Fibroblast of peridontal ligament (primary cell): Measurements from ENCODE around the gene CRHR1.

Experiments
- DNase-seq: peaks from one replicate; pipeline ENCODE4 v3.0.0-alpha.2; 2010; ENCODE audit errors: extremely low read depth

The CRHR1 gene

GRCh38 chr17:45823598-45823997, 39.5 kb downstream of the CRHR1 start:
- DNase-seq, result no peak

GRCh38 chr17:45824475-45824874, 40.4 kb downstream of the CRHR1 start:
- DNase-seq, result no peak

- DNase-seq, result no peak
These were observed 40.9 kb downstream of the CRHR1 start for GRCh38 chr17:45824901-45825492.

- DNase-seq, result no peak
These were observed 41.7 kb downstream of the CRHR1 start for GRCh38 chr17:45825792-45826191.

- no peak for DNase-seq
These were observed 42.9 kb downstream of the CRHR1 start for GRCh38 chr17:45826919-45827588.

GRCh38 chr17:45828171-45828570, 44.1 kb downstream of the CRHR1 start:
- DNase-seq, result no peak

- DNase-seq, result no peak
These were observed 44.5 kb downstream of the CRHR1 start for GRCh38 chr17:45828582-45829133.

- no peak for DNase-seq
These were observed 49.8 kb downstream of the CRHR1 start for GRCh38 chr17:45833920-45834319.

- no peak for DNase-seq
These were observed 50.6 kb downstream of the CRHR1 start for GRCh38 chr17:45834471-45835396.

GRCh38 chr17:45835481-45835880, 51.4 kb downstream of the CRHR1 start:
- no peak for DNase-seq

- DNase-seq, result no peak
These were observed 52.2 kb downstream of the CRHR1 start for GRCh38 chr17:45836047-45837044.

GRCh38 chr17:45837187-45837586, 53.1 kb downstream of the CRHR1 start:
- DNase-seq, result no peak

- no peak for DNase-seq
These were observed 53.5 kb downstream of the CRHR1 start for GRCh38 chr17:45837603-45838002.

GRCh38 chr17:45838751-45839295, 54.7 kb downstream of the CRHR1 start:
- DNase-seq, result no peak

GRCh38 chr17:45839442-45839841, 55.3 kb downstream of the CRHR1 start:
- DNase-seq, result no peak

GRCh38 chr17:45841186-45841585, 57.1 kb downstream of the CRHR1 start:
- DNase-seq, result no peak

- no peak for DNase-seq
These were observed 57.9 kb downstream of the CRHR1 start for GRCh38 chr17:45841883-45842525.

GRCh38 chr17:45843722-45844121, 59.6 kb downstream of the CRHR1 start:
- no peak for DNase-seq

- DNase-seq, result no peak
These were observed 60.7 kb downstream of the CRHR1 start, which contains the start of gene SPPL2C for GRCh38 chr17:45844695-45845375. TSS of gene SPPL2C (plus strand) at chr17:45844881. CDS start at chr17:45844907, 26 bp downstream.
